Gastrocnemius medialis (tissue), 4 donors: ENCODE results near the gene GAS7. TPM values are rescaled to one million over a fixed set of nuclear protein-coding genes. Genes with fewer than 3 reads are reported as not detected.

Experiments
- ATAC-seq, 2 donors: fragments of 150-250 bp; one replicate each; pipeline ENCODE4 v1.9.1; 2016
- DNase-seq, 2 donors: peaks; one replicate each; pipeline ENCODE4 v3.0.0-alpha.2; 2019
- H3K27ac ChIP-seq, 4 donors: fragments of 200-600 bp; sonication (generic); 1 replicate in 1 of 4; 2 replicates in 3 of 4; pipeline ENCODE4 v1.5.1; 2016 to 2018; ENCODE audit warnings: mild to moderate bottlenecking in 2 of 4, moderate library complexity in 1 of 4
- H3K27me3 ChIP-seq, 3 donors: fragments of 200-600 bp; sonication (generic) in 2 of 3; 1 replicate in 1 of 3; 2 replicates in 2 of 3; pipeline versions ENCODE4 v1.5.1 to v1.6.0; 2016 to 2019; ENCODE audit warnings: mild to moderate bottlenecking in 1 of 3, moderate library complexity in 1 of 3
- H3K36me3 ChIP-seq, 2 donors: fragments of 200-600 bp; sonication (generic) in 1 of 2; one replicate each; pipeline ENCODE4 v1.5.1; 2017 to 2018
- H3K4me1 ChIP-seq, 2 donors: fragments of 200-600 bp; sonication (generic) in 1 of 2; one replicate each; pipeline ENCODE4 v1.5.1; 2016 to 2017; ENCODE audit warnings: mild to moderate bottlenecking in 2 of 2
- H3K4me3 ChIP-seq, 4 donors: fragments of 200-600 bp; sonication (generic) in 3 of 4; 1 replicate in 1 of 4; 2 replicates in 3 of 4; pipeline ENCODE4 v1.5.1; 2016 to 2019; ENCODE audit warnings: mild to moderate bottlenecking in 2 of 4
- H3K9me3 ChIP-seq, 3 donors: fragments of 200-600 bp; sonication (generic) in 2 of 3; 1 replicate in 1 of 3; 2 replicates in 2 of 3; pipeline ENCODE4 v1.5.1; 2016 to 2019
- POLR2A ChIP-seq, 2 donors: fragments of 450-650 bp; IDR thresholded peaks; one replicate each; pipeline ENCODE4 v1.6.1; 2017; ENCODE audit warnings: antibody characterized with exemption in 2 of 2, mild to moderate bottlenecking in 2 of 2, moderate library complexity in 2 of 2
- in situ Hi-C, 4 donors: fragments of 200-750 bp; cut with MboI; loops; one replicate each; pipeline versions ENCODE4 v1.15.0 to v1.8.0; 2017; ENCODE audit warnings: low sequenced_read_pairs in 4 of 4
- intact Hi-C: fragments of 100-400 bp; cut with DNase I; formaldehyde crosslinking; loops from one replicate; pipeline ENCODE4 v1.15.1; 2023; ENCODE audit warnings: low total_unique reads
- total RNA-seq, 4 donors: library from RNA; depleted of rRNA; stranded (reverse); fragments of >200 nt; gene quantifications; one replicate each; pipeline versions ENCODE4 v1.1.0 to v1.2.3, GENCODE V29; 2016
- TF ChIP-seq, protein P1 (sequence below), 5 experiments: fragments of 450-650 bp in 3 of 5; fragments of 200-600 bp in 2 of 5; sonication (generic) in 2 of 5; IDR thresholded peaks in 4 of 5; conservative IDR thresholded peaks in 1 of 5; 1 replicate in 4 of 5; 2 replicates in 1 of 5; pipeline ENCODE4 v1.5.1; 2016 to 2019; ENCODE audit warnings: antibody characterized with exemption in 5 of 5, mild to moderate bottlenecking in 3 of 5, moderate library complexity in 3 of 5

GAS7 gene
- total RNA-seq, 4 donors from 2014 or later: 5.8 to 7.1 (median 6.1) TPM

DNA sequence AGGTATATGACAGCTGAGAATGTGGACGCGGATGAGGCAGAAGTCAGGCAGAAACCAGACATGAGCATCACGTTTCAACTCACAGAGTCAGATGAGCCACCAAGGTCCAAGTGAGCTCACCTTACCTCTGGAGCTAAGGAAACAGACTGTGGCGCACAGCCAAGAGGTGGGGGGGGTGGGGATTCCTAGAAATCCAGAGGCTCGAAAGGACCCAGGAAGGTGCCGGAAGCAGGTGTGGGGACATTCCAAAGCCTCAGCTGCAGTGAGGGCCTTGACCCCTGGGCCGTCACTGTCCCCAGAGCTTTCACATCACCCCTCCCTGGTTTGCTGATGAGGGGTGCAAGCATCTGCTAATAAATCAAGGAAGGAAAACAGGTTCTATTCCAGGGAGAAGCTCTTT, 264.1 kb downstream of the GAS7 start:
- H3K9me3 ChIP-seq: no peaks in the 10 kb centered on the region
- no peak overlapping the region for H3K4me3 ChIP-seq
- intact Hi-C loops (no loop called here), in situ Hi-C loops (no loop called here)
- no peak for ATAC-seq
- peaks cover 6 to 7% of the 10 kb centered on the region in 2 donors for H3K4me1 ChIP-seq
- H3K36me3 ChIP-seq: no peaks in the 10 kb centered on the region
- no peak overlapping the region for H3K27ac ChIP-seq
- peaks cover 0 to 6% (median 6%) of the 10 kb centered on the region in 3 donors for H3K27me3 ChIP-seq
- no peak for DNase-seq
- TF ChIP-seq, protein P1, sequence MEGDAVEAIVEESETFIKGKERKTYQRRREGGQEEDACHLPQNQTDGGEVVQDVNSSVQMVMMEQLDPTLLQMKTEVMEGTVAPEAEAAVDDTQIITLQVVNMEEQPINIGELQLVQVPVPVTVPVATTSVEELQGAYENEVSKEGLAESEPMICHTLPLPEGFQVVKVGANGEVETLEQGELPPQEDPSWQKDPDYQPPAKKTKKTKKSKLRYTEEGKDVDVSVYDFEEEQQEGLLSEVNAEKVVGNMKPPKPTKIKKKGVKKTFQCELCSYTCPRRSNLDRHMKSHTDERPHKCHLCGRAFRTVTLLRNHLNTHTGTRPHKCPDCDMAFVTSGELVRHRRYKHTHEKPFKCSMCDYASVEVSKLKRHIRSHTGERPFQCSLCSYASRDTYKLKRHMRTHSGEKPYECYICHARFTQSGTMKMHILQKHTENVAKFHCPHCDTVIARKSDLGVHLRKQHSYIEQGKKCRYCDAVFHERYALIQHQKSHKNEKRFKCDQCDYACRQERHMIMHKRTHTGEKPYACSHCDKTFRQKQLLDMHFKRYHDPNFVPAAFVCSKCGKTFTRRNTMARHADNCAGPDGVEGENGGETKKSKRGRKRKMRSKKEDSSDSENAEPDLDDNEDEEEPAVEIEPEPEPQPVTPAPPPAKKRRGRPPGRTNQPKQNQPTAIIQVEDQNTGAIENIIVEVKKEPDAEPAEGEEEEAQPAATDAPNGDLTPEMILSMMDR (IDR thresholded peaks at IDR 0.05 in 4 of 5, conservative IDR thresholded peaks at IDR 0.05 in 1 of 5): no peak
- no peak for TF ChIP-seq POLR2A (IDR thresholded peaks at IDR 0.05)

DNA sequence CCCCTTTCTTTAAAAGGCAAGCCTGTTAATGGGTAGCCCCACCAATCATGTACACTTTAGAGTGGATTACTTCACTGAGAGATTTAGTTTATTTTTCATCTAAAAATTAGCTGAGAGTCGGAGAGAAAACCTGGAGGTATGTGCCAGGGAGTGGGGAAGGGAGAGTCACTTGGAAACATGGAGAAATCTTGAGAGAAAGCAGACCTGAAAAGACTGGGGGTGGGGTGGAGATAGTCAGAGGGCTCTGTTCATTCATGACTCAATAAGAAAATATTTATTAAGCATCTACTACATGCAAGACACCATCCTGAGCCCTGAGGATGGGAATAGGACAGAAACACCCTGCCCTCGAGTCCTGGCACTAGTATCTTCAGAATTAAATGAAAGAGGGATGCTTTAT, 265.9 kb downstream of the GAS7 start:
- Histone ChIP-seq H3K4me1 (peaks cover 6% of the 10 kb centered on the region in 2 donors), H3K36me3 (no peaks in the 10 kb centered on the region), H3K27me3 (peaks cover 0 to 6% (median 6%) of the 10 kb centered on the region in 3 donors), H3K9me3 (no peaks in the 10 kb centered on the region), H3K4me3 (no peak overlapping the region), H3K27ac (no peak overlapping the region)
- TF ChIP-seq POLR2A (IDR thresholded peaks at IDR 0.05): no peak
- TF ChIP-seq, protein P1 (IDR thresholded peaks at IDR 0.05 in 4 of 5, conservative IDR thresholded peaks at IDR 0.05 in 1 of 5): no peak
- in situ Hi-C loops: no loop called here
- DNase-seq: no peak
- no peak for ATAC-seq
- intact Hi-C loops: no loop called here

DNA sequence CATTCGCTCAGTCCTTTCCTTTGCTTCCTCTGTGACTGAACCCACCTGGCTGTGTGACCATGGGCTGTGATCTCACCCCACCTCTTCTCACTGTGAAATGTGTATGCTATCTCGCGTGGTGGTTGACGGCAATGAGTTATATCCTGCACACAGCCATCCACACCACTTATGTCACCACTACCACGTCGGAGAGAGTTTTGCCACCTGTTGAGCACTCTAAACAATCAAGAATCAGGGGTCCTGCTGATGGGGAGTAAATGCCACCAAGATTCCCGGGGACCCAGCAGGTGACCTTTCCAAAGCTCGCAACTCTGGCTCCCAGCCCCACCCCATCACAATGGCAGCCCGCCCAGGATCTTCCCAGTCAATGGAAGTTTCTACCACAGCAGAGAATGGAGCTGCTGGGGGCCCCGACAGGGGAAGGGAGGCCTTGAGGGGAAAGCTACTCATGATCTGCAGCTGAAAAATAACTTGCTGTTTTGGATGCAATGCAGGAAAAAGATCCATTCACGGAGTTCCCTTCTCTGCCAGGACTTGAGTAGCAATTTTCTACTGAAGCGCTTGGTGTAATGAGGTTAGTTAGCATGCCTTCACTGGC, 267.2 kb downstream of the GAS7 start:
- ATAC-seq: no peak
- TF ChIP-seq POLR2A (IDR thresholded peaks at IDR 0.05): no peak
- TF ChIP-seq, protein P1 (IDR thresholded peaks at IDR 0.05 in 4 of 5, conservative IDR thresholded peaks at IDR 0.05 in 1 of 5): no peak

DNA sequence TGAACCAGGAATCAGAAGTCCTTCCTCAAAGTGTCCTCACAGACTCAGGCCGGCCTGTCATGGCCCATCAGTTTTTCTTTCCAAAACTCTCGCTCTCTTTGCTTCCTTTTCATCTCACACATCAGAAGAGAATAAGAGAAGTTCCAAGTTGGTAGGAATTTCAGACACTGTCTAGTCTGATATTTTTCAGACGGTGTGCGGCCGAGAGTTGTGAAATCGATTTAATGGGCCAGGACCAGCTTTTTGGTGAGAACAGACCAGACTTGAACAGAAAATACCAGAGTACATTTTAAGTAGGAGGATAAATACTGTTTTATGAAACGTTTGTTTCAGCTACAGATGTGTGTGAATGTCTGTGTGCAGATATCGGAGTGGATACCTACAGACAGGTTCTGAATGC, 268.5 kb downstream of the GAS7 start:
- peaks cover 0 to 6% (median 6%) of the 10 kb centered on the region in 3 donors for H3K27me3 ChIP-seq
- H3K36me3 ChIP-seq: no peaks in the 10 kb centered on the region
- DNase-seq (no peak), ATAC-seq (peak in 1 of 2 donors; percentile 39)
- H3K4me1 ChIP-seq: no peaks in the 10 kb centered on the region
- no peaks in the 10 kb centered on the region for H3K9me3 ChIP-seq
- no peak overlapping the region for H3K4me3 ChIP-seq
- H3K27ac ChIP-seq: peak overlapping the region; percentile 25 to 47 (median 44)
- in situ Hi-C loops: loop anchor here in 1 of 4 donors (10.0 kb wide), 1 partner anchor 295 kb away; no protein-coding TSS in a partner anchor
- intact Hi-C loops: loop anchor here (2.0 kb wide), 1 partner anchor 53 kb away; no protein-coding TSS in a partner anchor
- no peak for TF ChIP-seq POLR2A (IDR thresholded peaks at IDR 0.05)
- TF ChIP-seq, protein P1 (IDR thresholded peaks at IDR 0.05 in 4 of 5, conservative IDR thresholded peaks at IDR 0.05 in 1 of 5): no peak

More for the DNA sequence above, 267.2 kb downstream of the GAS7 start:
- Histone ChIP-seq H3K9me3 (no peaks in the 10 kb centered on the region), H3K27ac (no peak overlapping the region), H3K4me1 (no peaks in the 10 kb centered on the region), H3K4me3 (no peak overlapping the region), H3K36me3 (no peaks in the 10 kb centered on the region), H3K27me3 (peaks cover 0 to 6% (median 6%) of the 10 kb centered on the region in 3 donors)
- in situ Hi-C loops (no loop called here), intact Hi-C loops (no loop called here)
- DNase-seq: no peak
